Stimulated activated CD4-positive, alpha-beta T cell treated with anti-CD3 and anti-CD28 coated beads, Interleukin-15, amount 100 ng/mL, for 1 hour (primary cell): ENCODE measurements around the gene RINT1.
"Not testable (repeated sequence)": the region's sequence is repeated elsewhere in the genome, so short reads cannot be mapped to it uniquely, and the experiment has no call there.

Source experiments
- DNase-seq, 2 donors: peaks; one replicate each; pipeline ENCODE4 v3.0.0-alpha.2; 2020; ENCODE audit warnings: low read depth in 1 of 2, low spot score in 1 of 2

Gene RINT1

GRCh38 chr7:105596866-105597265, 64.9 kb downstream of the RINT1 start:
- DNase-seq: no peak

DNA sequence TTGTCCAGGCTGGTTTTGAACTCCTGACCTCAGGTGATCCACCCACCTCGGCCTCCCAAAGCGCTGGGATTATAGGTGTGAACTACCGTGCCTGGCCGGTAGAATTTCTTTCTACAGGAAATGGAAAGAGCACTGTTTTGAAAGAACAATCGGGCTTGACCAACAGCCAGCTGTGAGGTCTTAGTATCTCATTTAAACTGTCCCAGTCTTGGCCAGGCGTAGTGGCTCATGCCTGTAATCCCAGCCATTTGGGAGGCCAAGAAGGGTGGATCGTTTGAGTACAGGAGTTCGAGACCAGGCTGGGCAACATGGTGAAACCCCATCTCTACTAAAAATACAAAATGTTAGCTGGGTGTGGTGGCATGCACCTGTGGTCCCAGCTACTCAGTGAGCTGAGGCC, 67.1 kb downstream of the RINT1 start:
- DNase-seq: not testable (repeated sequence)

GRCh38 chr7:105599551-105599950, 67.5 kb downstream of the RINT1 start:
- no peak for DNase-seq

DNA sequence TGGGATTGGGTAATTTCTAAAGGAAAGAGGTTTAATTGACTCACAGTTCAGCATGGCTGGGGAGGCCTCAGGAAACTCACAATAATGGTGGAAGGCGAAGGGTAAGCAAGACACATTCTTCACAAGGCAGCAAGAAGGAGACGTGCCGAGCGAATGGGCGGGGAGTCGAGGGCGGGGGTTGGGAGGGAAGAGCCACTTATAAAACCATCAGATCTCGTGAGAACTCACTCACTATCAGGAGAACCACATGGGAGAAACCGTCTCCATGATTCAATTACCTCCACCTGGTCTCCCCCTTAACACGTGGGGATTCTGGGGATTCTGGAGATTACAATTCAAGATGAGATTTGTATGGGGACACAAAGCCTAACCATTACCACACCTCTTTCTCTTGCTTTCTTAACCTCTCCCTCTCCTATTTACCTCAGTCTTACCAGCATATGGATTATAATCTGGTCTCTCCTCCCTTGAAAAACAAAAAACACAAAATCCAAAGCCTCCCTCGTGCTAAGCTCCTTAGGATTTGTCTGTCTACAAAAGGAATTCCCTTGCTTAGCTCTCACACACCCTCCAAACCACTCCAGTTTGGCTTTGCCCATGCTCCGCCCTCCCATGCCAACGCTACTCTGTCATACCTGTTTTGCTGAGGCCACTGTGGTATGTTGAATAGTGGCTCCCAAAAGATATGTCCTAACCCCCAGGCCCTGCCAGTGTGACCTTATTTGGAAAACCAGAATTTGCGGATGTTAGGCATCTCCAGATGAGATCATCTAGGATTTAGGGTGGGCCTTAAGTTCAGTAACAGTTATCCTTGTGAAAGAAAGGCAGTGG, 68.9 kb downstream of the RINT1 start:
- no peak for DNase-seq

DNA sequence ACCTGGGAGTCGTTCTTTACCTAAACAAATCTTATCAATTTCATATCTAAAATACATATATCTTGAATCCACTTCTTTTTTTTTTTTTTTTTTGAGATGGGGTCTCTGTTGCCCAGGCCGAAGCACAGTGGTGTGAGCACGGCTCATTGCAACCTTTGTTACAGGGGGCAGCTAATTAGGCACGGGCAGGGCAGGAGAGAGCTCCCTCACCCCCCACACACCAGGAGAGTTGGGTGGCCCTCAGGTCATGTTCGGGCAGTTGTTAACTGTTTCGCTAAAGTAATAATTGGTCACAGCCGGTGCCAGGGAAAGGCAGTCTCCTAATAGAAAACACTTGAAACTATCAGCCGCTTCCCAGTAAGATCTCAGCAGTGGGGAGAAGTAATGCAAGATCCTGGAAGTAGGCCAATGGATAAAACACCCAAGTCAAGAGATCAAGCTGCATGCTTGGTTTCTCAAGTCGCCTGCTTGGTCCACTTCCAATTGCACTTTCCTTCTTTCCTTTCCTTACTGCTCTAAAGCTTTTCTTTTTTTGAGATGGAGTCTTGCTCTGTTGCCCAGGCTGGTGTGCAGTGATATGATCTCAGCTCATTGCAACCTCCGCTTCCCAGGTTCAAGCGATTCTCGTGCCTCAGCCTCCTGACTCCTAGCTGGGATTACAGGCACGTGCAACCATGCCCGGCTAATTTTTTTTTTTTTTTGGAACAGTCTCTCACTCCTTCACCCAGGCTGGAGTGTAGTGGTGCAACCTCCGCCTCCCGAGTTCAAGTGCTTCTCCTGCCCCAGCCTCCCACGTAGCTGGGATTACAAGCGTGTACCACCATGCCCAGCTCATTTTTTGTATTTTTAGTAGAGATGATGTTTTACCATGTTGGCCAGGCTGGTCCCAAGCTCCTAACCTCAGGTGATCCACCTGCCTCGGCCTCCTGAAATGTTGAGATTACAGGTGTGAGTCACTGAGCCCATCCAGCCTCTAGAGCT, 70.6 kb downstream of the RINT1 start:
- no peak for DNase-seq

DNA sequence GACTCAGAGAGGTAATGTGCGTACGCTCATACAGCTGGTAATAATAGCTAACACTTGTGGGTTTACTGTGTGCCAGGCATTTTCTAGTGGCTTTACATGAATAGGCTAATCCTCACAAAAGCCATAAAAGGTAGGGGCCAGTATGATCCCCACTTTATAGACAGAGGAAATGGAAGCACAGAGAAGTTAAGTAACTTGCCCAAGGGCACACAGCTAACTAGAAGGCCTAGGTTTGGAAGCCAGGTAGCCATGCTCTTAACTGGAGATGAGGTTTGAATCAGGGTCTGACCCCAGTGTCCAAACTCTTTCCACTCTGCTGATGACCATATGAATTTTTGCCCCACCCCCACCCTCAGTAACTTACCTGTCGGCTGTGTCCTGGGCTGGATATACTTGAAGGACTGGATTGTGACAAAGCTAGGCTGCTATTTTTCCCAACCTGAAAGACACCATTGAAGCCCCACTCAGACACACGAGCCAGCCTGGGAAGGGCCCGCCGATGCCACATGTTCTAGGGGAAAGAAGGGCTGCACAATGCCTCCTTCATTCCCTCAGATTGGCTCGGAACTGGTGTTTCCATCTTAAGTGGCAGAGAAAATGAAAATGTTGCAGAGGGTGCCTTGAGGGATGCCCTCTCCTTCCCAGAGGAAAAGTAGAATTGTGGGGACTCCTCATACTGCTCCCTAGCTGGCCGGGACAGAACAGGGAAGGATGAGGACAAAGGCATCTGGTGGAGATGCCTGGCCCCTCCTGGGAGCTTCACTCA, 78.3 kb downstream of the RINT1 start:
- no peak for DNase-seq

DNA sequence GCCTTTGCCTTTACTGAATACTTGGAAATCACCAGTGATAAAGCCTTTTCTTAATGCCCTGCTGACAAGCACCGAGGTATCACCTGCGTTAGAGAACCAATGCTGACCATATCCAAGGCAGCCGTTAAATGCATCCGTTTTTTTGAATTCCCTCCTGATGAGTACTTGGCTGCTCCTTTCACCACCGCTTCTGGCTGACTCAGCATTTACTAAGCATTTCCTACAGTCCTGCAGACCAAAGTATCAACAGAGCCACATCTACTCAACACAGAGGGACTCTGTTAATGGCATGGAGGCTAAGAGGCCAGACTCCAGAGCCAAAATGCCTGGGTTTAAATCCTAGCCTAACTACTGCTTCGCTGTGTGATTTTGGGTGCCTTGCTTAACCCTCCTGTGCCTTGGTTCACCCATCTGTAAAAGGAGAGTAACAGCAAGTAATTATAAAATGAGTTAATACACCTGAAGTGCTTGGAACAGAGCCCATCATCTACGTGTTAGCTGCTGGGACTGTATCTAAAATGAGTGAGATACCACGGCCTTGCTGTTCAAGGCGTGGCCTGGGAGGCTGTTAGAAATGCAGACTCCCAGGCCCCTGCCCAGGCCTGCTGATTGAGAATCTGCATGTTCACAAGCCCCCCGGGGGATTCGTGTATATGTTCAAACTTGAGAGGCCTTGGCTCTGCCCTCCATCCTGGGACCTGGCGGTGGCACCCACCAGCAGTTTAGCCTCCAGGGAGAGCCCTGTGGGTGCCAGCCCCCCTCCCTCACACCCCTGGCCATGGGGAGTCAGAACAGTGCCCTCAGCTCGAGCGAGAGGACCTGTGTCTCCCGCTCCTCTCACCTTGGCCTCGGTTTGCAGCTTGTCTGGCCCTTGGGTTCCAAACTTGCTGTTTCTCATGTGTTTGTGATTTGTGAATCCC, 80.1 kb downstream of the RINT1 start:
- no peak for DNase-seq

GRCh38 chr7:105612806-105613205, 80.8 kb downstream of the RINT1 start:
- no peak for DNase-seq

GRCh38 chr7:105613611-105614330, 81.8 kb downstream of the RINT1 start:
- no peak for DNase-seq

DNA sequence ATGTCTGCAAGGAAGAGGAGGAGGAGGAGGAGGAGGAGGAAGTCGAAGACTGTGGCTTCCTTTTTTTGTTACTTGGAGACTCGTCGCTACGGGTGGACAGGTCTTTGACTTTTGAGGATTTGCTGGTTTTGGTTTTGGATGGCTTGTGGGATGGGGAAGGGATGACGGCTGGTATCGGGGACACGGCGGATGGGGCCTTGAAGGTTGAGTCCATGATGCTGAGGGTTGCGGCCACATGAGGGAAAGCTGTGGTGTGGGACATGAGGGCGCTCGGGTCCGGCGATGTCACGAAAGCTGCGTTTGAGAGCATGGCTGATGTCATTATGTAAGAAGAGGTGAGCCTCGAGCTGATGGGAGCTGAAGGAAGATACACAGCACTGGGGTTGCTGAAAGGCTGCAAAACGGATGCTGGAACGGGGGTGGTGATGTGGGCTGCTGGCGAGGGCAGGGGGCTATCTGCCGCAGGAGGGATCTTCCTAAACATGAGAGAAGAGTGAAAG, 82.4 kb downstream of the RINT1 start:
- DNase-seq: no peak
